AG09309 (cell line): ENCODE data around the gene SCMH1.

Experiments used
- DNase-seq: peaks from one replicate; pipeline ENCODE4 v3.0.0-alpha.2; 2010; ENCODE audit warnings: low read depth
- H3K4me3 ChIP-seq: 2 replicates; pipeline ENCODE4 v1.5.1; 2011; ENCODE audit warnings: mild to moderate bottlenecking, low read depth, low read length, moderate library complexity; ENCODE audit not compliant: control insufficient read depth
- TF ChIP-seq, protein P1 (sequence below): IDR thresholded peaks from 2 replicates; pipeline ENCODE4 v1.5.1; 2011; ENCODE audit warnings: mild to moderate bottlenecking, low read depth, low read length, inconsistent platforms; ENCODE audit not compliant: insufficient read depth, control insufficient read depth; ENCODE audit errors: missing control alignments

SCMH1 gene

DNA sequence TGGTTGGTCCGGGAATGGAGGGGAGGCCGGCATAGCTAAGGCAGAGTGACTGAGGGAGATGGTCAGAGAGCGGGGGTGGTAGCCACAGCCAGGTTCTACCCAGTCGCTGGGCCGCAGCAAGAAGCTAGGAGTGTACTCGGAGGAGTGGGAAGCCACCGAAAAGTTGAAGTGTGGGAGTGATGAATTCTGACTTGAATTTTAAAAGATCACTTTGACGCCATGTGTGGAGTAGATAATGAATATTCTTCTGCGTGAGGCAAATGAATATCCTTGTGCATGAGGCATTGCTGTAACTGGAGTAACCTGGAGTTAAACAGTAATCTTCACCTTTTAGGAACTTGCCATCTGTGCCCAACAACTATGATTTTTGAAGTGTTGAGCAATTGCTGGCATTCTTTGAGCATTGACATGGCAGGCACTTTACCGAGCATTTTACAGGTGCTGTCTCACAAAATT lies 255.8 kb downstream of the SCMH1 start:
- TF ChIP-seq, protein P1, sequence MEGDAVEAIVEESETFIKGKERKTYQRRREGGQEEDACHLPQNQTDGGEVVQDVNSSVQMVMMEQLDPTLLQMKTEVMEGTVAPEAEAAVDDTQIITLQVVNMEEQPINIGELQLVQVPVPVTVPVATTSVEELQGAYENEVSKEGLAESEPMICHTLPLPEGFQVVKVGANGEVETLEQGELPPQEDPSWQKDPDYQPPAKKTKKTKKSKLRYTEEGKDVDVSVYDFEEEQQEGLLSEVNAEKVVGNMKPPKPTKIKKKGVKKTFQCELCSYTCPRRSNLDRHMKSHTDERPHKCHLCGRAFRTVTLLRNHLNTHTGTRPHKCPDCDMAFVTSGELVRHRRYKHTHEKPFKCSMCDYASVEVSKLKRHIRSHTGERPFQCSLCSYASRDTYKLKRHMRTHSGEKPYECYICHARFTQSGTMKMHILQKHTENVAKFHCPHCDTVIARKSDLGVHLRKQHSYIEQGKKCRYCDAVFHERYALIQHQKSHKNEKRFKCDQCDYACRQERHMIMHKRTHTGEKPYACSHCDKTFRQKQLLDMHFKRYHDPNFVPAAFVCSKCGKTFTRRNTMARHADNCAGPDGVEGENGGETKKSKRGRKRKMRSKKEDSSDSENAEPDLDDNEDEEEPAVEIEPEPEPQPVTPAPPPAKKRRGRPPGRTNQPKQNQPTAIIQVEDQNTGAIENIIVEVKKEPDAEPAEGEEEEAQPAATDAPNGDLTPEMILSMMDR, result no peak
- DNase-seq, result no peak
- no peak overlapping the region for H3K4me3 ChIP-seq

DNA sequence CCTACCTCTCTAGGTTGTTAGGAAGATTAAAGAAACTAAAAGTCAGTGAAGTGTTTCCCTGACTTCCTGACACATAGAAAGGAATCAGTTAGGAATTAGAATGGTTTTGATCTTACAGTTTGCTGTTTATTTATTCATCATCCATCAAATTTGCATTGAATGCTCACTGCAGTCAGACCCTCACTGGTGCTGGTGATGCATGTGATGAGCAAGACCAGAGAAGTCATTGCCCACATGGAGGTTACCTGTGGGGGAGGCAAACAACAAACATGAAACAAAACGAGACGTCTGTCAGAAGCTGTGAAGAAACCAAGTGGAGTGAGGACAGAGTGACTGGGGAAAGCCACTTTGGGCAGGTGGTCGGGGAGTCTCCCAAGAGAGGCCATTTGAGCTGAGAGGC lies 256.2 kb downstream of the SCMH1 start:
- DNase-seq, result no peak
- TF ChIP-seq, protein P1, result no peak
- no peak overlapping the region for H3K4me3 ChIP-seq

DNA sequence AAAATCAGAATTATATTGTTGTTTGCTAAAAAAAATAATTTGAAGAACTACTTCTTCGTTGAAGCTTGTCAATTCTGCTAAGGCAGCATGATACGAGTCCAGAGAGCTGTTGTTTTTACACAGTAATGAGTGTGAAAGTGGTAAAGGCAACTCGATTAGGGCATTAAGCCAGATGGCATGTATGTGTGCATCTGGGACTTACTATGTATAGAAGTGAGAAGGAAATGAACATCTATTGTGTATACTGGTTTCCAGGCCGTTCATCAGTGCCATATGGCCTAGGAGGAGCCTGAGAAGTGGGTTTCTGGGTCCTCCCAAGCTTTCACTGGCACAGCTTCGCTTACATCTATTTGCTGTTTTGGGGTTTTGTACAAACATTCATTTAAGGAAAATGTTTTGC lies 256.9 kb downstream of the SCMH1 start:
- H3K4me3 ChIP-seq, result no peak overlapping the region
- no peak for DNase-seq
- TF ChIP-seq, protein P1, result no peak

DNA sequence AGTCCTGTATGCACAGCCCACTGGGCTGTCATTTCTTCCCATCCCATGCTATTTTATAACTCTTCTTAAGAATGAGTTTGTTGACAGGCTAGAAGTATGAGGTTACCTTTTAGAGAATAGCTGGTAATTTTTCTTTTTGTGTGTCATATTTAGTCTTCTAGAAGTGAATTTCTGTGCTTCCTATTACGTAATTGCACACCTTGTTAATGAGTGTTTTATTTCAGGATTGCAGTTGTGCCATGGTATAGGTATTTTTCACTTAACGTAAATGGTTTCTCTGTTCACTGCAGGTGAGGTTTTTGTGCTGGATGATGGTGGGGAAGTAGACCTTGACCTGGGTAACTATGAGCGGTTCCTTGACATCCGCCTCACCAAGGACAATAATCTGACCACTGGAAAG lies 257.6 kb downstream of the SCMH1 start:
- no peak for DNase-seq
- TF ChIP-seq, protein P1, result no peak
- H3K4me3 ChIP-seq, result no peak overlapping the region

DNA sequence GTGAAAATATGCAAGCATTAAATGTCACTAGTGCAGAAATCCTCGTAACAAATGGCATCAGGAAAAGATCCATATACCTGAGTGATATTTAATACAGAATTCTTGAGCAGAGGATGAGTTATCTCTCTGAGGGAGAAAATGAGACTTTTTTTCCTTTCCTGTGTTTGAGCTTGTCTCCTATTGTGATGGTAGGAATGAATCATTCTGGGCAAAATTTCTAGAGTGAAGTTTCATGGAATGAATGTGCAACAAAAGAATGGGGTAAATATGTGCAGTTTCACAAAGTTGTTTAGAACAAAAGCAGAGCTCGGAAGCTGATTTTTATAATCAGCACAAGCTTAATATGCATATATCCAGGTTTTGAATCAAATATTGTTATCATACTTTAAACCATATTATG lies 258.0 kb downstream of the SCMH1 start:
- DNase-seq, result no peak
- TF ChIP-seq, protein P1, result no peak
- no peak overlapping the region for H3K4me3 ChIP-seq

DNA sequence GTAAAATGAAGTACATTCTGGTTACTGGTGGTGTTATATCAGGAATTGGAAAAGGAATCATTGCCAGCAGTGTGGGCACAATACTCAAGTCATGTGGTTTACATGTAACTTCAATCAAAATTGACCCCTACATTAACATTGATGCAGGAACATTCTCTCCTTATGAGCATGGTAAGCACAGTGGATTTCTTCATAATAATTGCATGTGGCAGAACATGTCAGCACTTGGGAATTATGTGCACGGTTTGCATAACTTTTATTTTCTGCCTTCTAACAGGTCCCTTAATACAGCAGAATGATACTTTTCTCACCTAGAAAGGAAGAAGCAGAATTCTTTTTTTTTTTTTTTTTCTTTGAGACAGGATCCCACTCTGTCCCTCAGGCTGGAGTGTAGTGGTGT lies 258.8 kb downstream of the SCMH1 start:
- TF ChIP-seq, protein P1, result no peak
- DNase-seq, result no peak
- H3K4me3 ChIP-seq, result no peak overlapping the region

DNA sequence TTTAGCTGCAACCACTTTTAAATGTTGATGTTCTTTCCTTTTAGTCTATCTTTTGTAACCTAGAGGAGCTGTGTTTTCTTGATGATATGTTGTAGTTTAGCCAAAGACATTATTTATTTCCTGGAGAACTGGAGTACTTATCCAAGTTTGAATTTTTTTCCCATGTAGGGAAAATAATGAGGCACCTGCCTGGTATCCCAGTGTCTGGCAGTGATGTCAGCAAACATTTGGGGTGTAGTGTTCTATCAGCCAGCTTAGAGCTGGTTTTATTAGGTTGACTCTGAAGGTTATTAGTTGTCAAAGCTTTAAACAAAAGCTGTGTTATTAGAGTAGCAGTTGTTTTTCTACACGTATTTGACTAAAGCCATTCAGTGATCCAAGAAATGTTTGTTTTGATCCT lies 259.4 kb downstream of the SCMH1 start:
- H3K4me3 ChIP-seq, result no peak overlapping the region
- no peak for DNase-seq
- TF ChIP-seq, protein P1, result no peak
